ENCODE results near the gene ANKRD40CL.

GRCh38 chr17:50765454-50766221 lies 1.7 kb downstream of the ANKRD40CL start:
- TF ChIP-seq CTCF (IDR thresholded peaks at IDR 0.05; ENCODE audit: low read length) (no peak), EZH2phosphoT487 (IDR thresholded peaks at IDR 0.05; ENCODE audit: low read length) (no peak), EZH2 (optimal IDR thresholded peaks at IDR 0.05; ENCODE audit: low read depth, low read length) (no peak)
